Measurements from ENCODE around the gene ALG3.
A peak's percentile ranks its signal among the peaks of the same experiment; 100 is the strongest.

Gene ALG3

GRCh38 chr3:184241447-184242296 lies 7.1 kb downstream of the ALG3 start:
- no peak overlapping the region for H3K4me3 ChIP-seq (ENCODE audit: low read depth, low read length)
- TF ChIP-seq CTCF (IDR thresholded peaks at IDR 0.05; ENCODE audit: insufficient read depth, low read length, missing control alignments), result peak; percentile 56
- ChIA-PET POLR2A (interaction anchor here (0.6 to 1.0 kb wide), 2 partner anchors 53 to 61 kb away, joined by 3 read pairs; no protein-coding TSS in a partner anchor), CTCF (interaction anchor here (0.7 to 6.0 kb wide), 16 partner anchors 9 to 346 kb away, joined by 3 to 51 read pairs (median 4); partner anchors contain the start of gene VWA5B2)
- DNase-seq (ENCODE audit: low read depth, low spot score), result no peak

GRCh38 chr3:184241141-184241446 lies 7.7 kb downstream of the ALG3 start:
- TF ChIP-seq CTCF (IDR thresholded peaks at IDR 0.05; ENCODE audit: insufficient read depth, low read length, missing control alignments), result no peak
- POLR2A ChIA-PET, result interaction anchor here (0.6 kb wide), 1 partner anchor 57 kb away, joined by 3 read pairs; no protein-coding TSS in a partner anchor

DNA sequence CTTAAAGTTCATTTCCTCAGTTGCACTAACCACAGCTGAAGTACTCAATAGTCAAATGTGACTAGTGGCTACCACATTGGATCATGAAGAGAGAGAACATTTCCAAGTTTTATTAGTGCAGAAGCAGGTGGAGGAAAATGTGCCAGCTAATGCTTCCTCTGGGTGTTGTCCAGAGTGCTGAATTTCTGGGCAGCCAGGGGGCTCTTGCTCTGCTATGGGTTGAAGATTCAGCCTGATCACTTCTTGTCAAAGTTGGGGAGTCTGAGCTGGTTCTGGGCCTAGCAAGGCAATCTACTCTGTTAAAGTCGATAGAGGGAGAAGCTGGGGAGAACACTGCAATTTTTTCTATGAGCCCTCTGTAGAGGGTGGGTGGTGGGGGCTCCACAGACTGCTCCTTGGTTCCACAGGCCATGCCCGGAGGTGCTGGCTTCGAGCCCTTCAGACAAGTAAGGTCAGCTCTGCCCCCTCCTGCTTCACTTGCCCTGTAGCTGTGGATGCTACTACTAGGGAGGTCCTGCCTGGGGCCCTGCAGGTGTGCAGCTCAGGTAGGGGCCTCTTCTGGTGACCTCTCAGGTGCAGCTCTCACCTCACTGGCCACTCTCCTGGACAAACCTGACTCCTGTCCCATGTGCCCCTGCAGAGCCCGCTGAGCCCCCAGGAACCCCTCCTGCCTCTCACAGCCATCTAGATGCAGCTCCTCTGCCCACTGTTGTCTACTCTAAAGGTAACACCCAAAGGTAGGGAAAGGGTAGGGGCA lies 8.2 kb downstream of the ALG3 start:
- H3K4me3 ChIP-seq (ENCODE audit: low read depth, low read length), result no peak overlapping the region
- TF ChIP-seq CTCF (IDR thresholded peaks at IDR 0.05; ENCODE audit: insufficient read depth, low read length, missing control alignments), result no peak
- ChIA-PET POLR2A (interaction anchor here (0.6 kb wide), 3 partner anchors 11 to 57 kb away, joined by 3 to 4 read pairs (median 3); no protein-coding TSS in a partner anchor), CTCF (interaction anchor here (1.0 to 6.0 kb wide), 10 partner anchors 8 to 345 kb away, joined by 3 to 51 read pairs (median 6); partner anchors contain the start of genes EEF1AKMT4 and VWA5B2)
- no peak for DNase-seq (ENCODE audit: low read depth, low spot score)

More at GRCh38 chr3:184241141-184241446, 7.7 kb downstream of the ALG3 start:
- CTCF ChIA-PET, result interaction anchor here (1.0 to 6.0 kb wide), 11 partner anchors 9 to 346 kb away, joined by 3 to 51 read pairs (median 6); partner anchors contain the start of genes EEF1AKMT4 and VWA5B2
- no peak for DNase-seq (ENCODE audit: low read depth, low spot score)
- no peak overlapping the region for H3K4me3 ChIP-seq (ENCODE audit: low read depth, low read length)

GRCh38 chr3:184239708-184240107 lies 9.1 kb downstream of the ALG3 start:
- ChIA-PET POLR2A (interaction anchor here (0.6 kb wide), 2 partner anchors 11 to 23 kb away, joined by 3 to 4 read pairs; no protein-coding TSS in a partner anchor), CTCF (interaction anchor here (1.3 to 6.0 kb wide), 7 partner anchors 10 to 344 kb away, joined by 4 to 51 read pairs (median 12); partner anchors contain the start of genes EEF1AKMT4 and VWA5B2)
- H3K4me3 ChIP-seq (ENCODE audit: low read depth, low read length), result no peak overlapping the region

DNA sequence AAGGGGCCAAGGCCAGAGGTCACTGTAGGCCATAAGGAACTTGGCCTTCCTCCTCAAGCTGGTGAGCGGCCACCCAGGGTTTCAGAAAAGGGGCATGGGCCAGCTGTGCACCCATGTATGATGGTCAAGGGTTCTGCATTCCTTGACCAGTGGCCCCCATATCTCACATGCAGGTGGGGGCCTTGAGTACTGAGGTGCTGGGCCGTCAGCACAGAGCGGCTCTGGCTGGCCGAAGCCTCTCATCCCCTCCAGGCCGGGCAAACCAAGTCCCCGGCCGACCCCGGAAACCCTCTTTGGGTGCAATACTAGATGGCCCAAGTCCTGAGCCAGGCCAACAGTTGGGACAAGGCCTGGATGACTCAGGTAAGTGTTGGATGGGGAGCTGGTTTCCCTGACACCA lies 9.5 kb downstream of the ALG3 start:
- no peak for DNase-seq (ENCODE audit: low read depth, low spot score)
- TF ChIP-seq CTCF (IDR thresholded peaks at IDR 0.05; ENCODE audit: insufficient read depth, low read length, missing control alignments), result no peak
- no peak overlapping the region for H3K4me3 ChIP-seq (ENCODE audit: low read depth, low read length)
- ChIA-PET CTCF (interaction anchor here (1.3 to 6.0 kb wide), 6 partner anchors 9 to 343 kb away, joined by 4 to 51 read pairs (median 10); partner anchors contain the start of genes EEF1AKMT4 and VWA5B2), POLR2A (no interaction called here)

More at GRCh38 chr3:184239708-184240107, 9.1 kb downstream of the ALG3 start:
- no peak for DNase-seq (ENCODE audit: low read depth, low spot score)
- no peak for TF ChIP-seq CTCF (IDR thresholded peaks at IDR 0.05; ENCODE audit: insufficient read depth, low read length, missing control alignments)
